ENCODE data around the gene SIAH1.
"Not testable (repeated sequence)": the region's sequence is repeated elsewhere in the genome, so short reads cannot be mapped to it uniquely, and the experiment has no call there.

Gene SIAH1

GRCh38 chr16:48408688-48409087 lies 23.5 kb upstream of the SIAH1 start:
- no peaks in the 10 kb centered on the region for H3K27me3 Mint-ChIP-seq
- no peak overlapping the region for H3K27ac Mint-ChIP-seq
- no peaks in the 10 kb centered on the region for H3K36me3 Mint-ChIP-seq (ENCODE audit: low read depth)

GRCh38 chr16:48405907-48406306 lies 20.7 kb upstream of the SIAH1 start:
- H3K9me3 Mint-ChIP-seq, result no peaks in the 10 kb centered on the region

More at GRCh38 chr16:48408688-48409087, 23.5 kb upstream of the SIAH1 start:
- Mint-ChIP-seq H3K9me3 (no peaks in the 10 kb centered on the region), H3K4me1 (peaks cover 6% of the 10 kb centered on the region), H3K4me3 (no peak overlapping the region)
- DNase-seq (no peak), ATAC-seq (no peak)

GRCh38 chr16:48405153-48405552 lies 19.9 kb upstream of the SIAH1 start:
- Mint-ChIP-seq H3K9me3 (no peaks in the 10 kb centered on the region), H3K27ac (no peak overlapping the region), H3K4me1 (no peaks in the 10 kb centered on the region), H3K36me3 (ENCODE audit: low read depth) (no peaks in the 10 kb centered on the region), H3K4me3 (no peak overlapping the region), H3K27me3 (no peaks in the 10 kb centered on the region)
- ATAC-seq, result no peak
- no peak for DNase-seq

More at GRCh38 chr16:48405907-48406306, 20.7 kb upstream of the SIAH1 start:
- H3K4me1 Mint-ChIP-seq, result no peaks in the 10 kb centered on the region
- no peaks in the 10 kb centered on the region for H3K36me3 Mint-ChIP-seq (ENCODE audit: low read depth)
- DNase-seq, result no peak
- no peak overlapping the region for H3K4me3 Mint-ChIP-seq
- ATAC-seq, result no peak
- H3K27me3 Mint-ChIP-seq, result no peaks in the 10 kb centered on the region
- H3K27ac Mint-ChIP-seq, result no peak overlapping the region

- H3K27me3 Mint-ChIP-seq; H3K36me3 Mint-ChIP-seq (ENCODE audit: low read depth); ATAC-seq; H3K4me3 Mint-ChIP-seq; H3K4me1 Mint-ChIP-seq; DNase-seq; H3K9me3 Mint-ChIP-seq; H3K27ac Mint-ChIP-seq: not testable (repeated sequence)
Measured at GRCh38 chr16:48402547-48402946, 17.3 kb upstream of the SIAH1 start.

DNA sequence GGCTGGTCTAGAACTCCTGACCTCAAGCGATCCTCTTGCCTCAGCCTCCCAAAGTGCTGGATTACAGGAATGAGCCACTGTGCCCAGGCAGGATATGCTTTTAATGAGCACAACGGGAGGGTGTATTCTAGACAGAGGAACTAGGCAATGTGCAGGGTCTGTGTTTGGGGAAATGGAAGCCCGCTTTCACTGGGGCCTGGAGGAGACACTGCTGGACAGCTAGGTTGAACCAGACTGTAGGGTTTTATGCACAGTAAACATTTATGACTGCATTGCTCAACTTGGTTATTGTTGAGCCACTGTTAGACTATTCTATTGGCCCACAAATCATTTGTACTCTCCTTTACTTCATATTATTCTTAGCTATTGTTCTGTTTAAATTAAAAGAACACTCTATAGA lies 10.2 kb upstream of the SIAH1 start:
- H3K27me3 Mint-ChIP-seq, result no peaks in the 10 kb centered on the region
- no peak overlapping the region for H3K27ac Mint-ChIP-seq
- DNase-seq, result no peak
- no peak overlapping the region for H3K4me3 Mint-ChIP-seq
- no peak for ATAC-seq
- no peaks in the 10 kb centered on the region for H3K9me3 Mint-ChIP-seq
- no peaks in the 10 kb centered on the region for H3K36me3 Mint-ChIP-seq (ENCODE audit: low read depth)
- H3K4me1 Mint-ChIP-seq, result no peaks in the 10 kb centered on the region

- H3K27me3 Mint-ChIP-seq, result no peaks in the 10 kb centered on the region
- H3K9me3 Mint-ChIP-seq, result no peaks in the 10 kb centered on the region
- no peak overlapping the region for H3K4me3 Mint-ChIP-seq
- no peaks in the 10 kb centered on the region for H3K36me3 Mint-ChIP-seq (ENCODE audit: low read depth)
- no peaks in the 10 kb centered on the region for H3K4me1 Mint-ChIP-seq
- H3K27ac Mint-ChIP-seq, result no peak overlapping the region
- DNase-seq (no peak), ATAC-seq (no peak)
Measured at GRCh38 chr16:48394355-48394703, 9.1 kb upstream of the SIAH1 start.

GRCh38 chr16:48393485-48394354 lies 8.5 kb upstream of the SIAH1 start:
- no peak for DNase-seq
- no peaks in the 10 kb centered on the region for H3K9me3 Mint-ChIP-seq
- H3K4me1 Mint-ChIP-seq, result no peaks in the 10 kb centered on the region
- H3K27me3 Mint-ChIP-seq, result no peaks in the 10 kb centered on the region
- no peaks in the 10 kb centered on the region for H3K36me3 Mint-ChIP-seq (ENCODE audit: low read depth)
- ATAC-seq, result peak; percentile 15
- H3K4me3 Mint-ChIP-seq, result no peak overlapping the region
- H3K27ac Mint-ChIP-seq, result no peak overlapping the region

DNA sequence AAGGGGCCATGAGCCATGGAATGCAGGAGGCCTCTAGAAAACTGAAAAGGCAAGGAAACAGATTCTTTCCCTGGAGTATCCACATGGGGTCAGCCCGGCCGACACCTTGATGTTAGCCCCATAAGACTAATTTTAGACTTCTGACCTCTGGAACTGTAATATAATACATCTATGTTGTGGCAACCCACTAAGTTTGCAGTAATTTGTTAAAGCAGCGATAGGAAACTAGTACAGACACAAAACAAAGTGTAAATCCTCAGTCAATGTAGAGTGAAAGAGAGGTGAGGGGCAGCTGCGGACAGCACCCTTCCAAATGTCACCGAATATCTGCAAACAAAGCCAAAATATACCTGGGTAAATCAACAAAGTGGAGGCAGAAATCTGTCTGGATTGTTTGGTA lies 7.2 kb upstream of the SIAH1 start:
- DNase-seq, result no peak
- ATAC-seq, result no peak
- Mint-ChIP-seq H3K4me3 (no peak overlapping the region), H3K27ac (no peak overlapping the region), H3K27me3 (no peaks in the 10 kb centered on the region), H3K36me3 (ENCODE audit: low read depth) (no peaks in the 10 kb centered on the region), H3K4me1 (no peaks in the 10 kb centered on the region), H3K9me3 (no peaks in the 10 kb centered on the region)

- peaks cover 5% of the 10 kb centered on the region for H3K36me3 Mint-ChIP-seq (ENCODE audit: low read depth)
- no peaks in the 10 kb centered on the region for H3K27me3 Mint-ChIP-seq
- H3K27ac Mint-ChIP-seq, result no peak overlapping the region
- ATAC-seq (no peak), DNase-seq (no peak)
- H3K4me3 Mint-ChIP-seq, result peak overlapping the region; percentile 28
- peaks cover 18% of the 10 kb centered on the region for H3K4me1 Mint-ChIP-seq
- H3K9me3 Mint-ChIP-seq, result no peaks in the 10 kb centered on the region
Measured at GRCh38 chr16:48386559-48387312, 1.5 kb upstream of the SIAH1 start.

DNA sequence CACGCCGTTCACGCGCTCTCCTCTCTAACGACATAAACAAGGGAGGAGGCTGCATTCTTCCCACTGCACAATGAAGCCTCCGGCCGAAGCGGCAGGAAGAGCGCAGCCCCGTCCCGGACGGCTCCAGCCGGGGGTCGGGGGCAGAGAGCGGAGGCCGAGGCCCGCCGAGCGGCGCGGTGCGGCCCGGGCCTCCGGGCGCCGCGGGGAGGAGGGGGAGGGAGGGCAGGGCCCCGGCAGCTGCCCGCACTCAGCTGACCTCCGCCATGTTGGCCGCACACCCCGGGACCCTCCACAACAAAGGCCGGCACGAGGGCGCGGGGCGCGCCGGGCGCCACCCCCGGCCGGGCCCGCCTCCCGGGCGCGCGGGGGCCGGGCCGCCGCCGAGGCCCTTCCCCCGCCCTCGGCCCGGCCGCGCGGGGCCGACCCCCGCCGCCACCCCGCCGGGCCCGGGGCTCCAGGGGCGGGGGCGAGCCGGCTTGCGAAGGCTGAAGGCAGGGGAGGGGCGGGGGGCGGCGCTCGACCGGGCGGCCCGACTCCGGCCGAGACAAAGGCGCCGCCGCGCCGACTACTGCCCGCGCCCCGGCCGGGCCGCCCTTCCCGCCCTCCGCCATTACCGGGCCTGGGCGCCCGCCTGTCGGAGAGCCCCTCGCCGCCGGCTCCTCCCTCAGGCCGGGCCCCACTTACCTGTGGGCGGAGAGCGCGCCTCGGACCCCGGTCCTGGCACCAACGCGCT lies 527 bp downstream of the SIAH1 start:
- DNase-seq (peak; percentile 34), ATAC-seq (peak; percentile 60)
- Mint-ChIP-seq H3K4me3 (peak overlapping the region; percentile 98), H3K36me3 (ENCODE audit: low read depth) (peaks cover 11% of the 10 kb centered on the region), H3K27me3 (no peaks in the 10 kb centered on the region), H3K27ac (peak overlapping the region; percentile 95), H3K4me1 (peaks cover 32% of the 10 kb centered on the region), H3K9me3 (no peaks in the 10 kb centered on the region)

- no peak for DNase-seq
- peaks cover 11% of the 10 kb centered on the region for H3K36me3 Mint-ChIP-seq (ENCODE audit: low read depth)
- ATAC-seq, result no peak
- peak overlapping the region; percentile 95 for H3K27ac Mint-ChIP-seq
- H3K4me1 Mint-ChIP-seq, result peaks cover 39% of the 10 kb centered on the region
- H3K4me3 Mint-ChIP-seq, result peak overlapping the region; percentile 98
- no peaks in the 10 kb centered on the region for H3K27me3 Mint-ChIP-seq
- H3K9me3 Mint-ChIP-seq, result no peaks in the 10 kb centered on the region
Measured at GRCh38 chr16:48383877-48384519, 1.2 kb downstream of the SIAH1 start.

- Mint-ChIP-seq H3K27ac (peak overlapping the region; percentile 95), H3K4me1 (peaks cover 47% of the 10 kb centered on the region), H3K9me3 (no peaks in the 10 kb centered on the region), H3K4me3 (peak overlapping the region; percentile 98), H3K27me3 (no peaks in the 10 kb centered on the region), H3K36me3 (ENCODE audit: low read depth) (peaks cover 13% of the 10 kb centered on the region)
- DNase-seq (no peak), ATAC-seq (no peak)
Measured at GRCh38 chr16:48383009-48383876, 2.0 kb downstream of the SIAH1 start.

- no peaks in the 10 kb centered on the region for H3K9me3 Mint-ChIP-seq
- ATAC-seq (no peak), DNase-seq (no peak)
- no peak overlapping the region for H3K27ac Mint-ChIP-seq
- H3K27me3 Mint-ChIP-seq, result no peaks in the 10 kb centered on the region
- H3K36me3 Mint-ChIP-seq (ENCODE audit: low read depth), result peaks cover 13% of the 10 kb centered on the region
- H3K4me3 Mint-ChIP-seq, result no peak overlapping the region
- H3K4me1 Mint-ChIP-seq, result peaks cover 55% of the 10 kb centered on the region
Measured at GRCh38 chr16:48382131-48382530, 3.1 kb downstream of the SIAH1 start.
